ENCODE measurements around the gene BPIFB2. TPM values are rescaled to one million over a fixed set of nuclear protein-coding genes. Genes with fewer than 3 reads are reported as not detected.

BPIFB2 gene
- total and polyA plus RNA-seq, 2 donors (not counting 1 experiment from before 2014, with no cell fraction given): not detected

DNA sequence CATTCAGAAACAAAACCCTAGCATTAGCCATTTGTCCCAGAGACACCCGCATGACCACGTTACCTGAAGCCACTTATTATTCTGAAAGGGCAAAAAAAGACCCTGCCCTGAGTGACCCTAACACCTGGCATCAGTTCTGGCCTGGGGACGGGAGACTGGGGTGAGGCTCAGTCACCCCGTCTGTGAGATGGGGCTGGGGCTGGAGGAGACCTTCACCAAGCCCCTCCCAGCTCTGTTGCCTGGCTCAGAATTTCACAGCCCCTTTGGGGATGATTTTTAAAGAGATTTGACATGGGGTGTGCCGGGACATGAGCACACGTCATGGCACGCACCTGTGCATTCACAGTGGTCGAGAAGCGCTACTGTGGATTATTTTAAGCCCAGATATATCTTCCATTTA, 22.6 kb downstream of the BPIFB2 start:
- TF ChIP-seq EZH2 (IDR thresholded peaks at IDR 0.05; ENCODE audit: low read length, missing control alignments): no peak
- TF ChIP-seq, protein P1, sequence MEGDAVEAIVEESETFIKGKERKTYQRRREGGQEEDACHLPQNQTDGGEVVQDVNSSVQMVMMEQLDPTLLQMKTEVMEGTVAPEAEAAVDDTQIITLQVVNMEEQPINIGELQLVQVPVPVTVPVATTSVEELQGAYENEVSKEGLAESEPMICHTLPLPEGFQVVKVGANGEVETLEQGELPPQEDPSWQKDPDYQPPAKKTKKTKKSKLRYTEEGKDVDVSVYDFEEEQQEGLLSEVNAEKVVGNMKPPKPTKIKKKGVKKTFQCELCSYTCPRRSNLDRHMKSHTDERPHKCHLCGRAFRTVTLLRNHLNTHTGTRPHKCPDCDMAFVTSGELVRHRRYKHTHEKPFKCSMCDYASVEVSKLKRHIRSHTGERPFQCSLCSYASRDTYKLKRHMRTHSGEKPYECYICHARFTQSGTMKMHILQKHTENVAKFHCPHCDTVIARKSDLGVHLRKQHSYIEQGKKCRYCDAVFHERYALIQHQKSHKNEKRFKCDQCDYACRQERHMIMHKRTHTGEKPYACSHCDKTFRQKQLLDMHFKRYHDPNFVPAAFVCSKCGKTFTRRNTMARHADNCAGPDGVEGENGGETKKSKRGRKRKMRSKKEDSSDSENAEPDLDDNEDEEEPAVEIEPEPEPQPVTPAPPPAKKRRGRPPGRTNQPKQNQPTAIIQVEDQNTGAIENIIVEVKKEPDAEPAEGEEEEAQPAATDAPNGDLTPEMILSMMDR (conservative IDR thresholded peaks at IDR 0.05 in 1 of 2, IDR thresholded peaks at IDR 0.05 in 1 of 2; ENCODE audit: low read depth in 1 of 2, low read length in 2 of 2): no peak
- Histone ChIP-seq H3K4me2 (ENCODE audit: extremely low read depth, insufficient read depth, low read length) (no peak overlapping the region), H3K27ac (ENCODE audit: insufficient read depth, low read length) (no peak overlapping the region), H3K4me3 (replicated peaks in 1 of 4; ENCODE audit: control extremely low read depth in 1 of 4, insufficient read depth in 1 of 4, low read depth in 3 of 4, low read length in 4 of 4) (no peak overlapping the region), H4K20me1 (ENCODE audit: control insufficient read depth, extremely low read depth, insufficient read depth, low read length) (no peaks in the 10 kb centered on the region), H3K79me2 (ENCODE audit: control insufficient read depth, insufficient read depth, low read length) (no peaks in the 10 kb centered on the region), H3K27me3 (ENCODE audit: control insufficient read depth, insufficient read depth, low read length) (no peaks in the 10 kb centered on the region), H3K9ac (ENCODE audit: insufficient read depth, low read length) (no peak overlapping the region), H3K4me1 (ENCODE audit: control insufficient read depth, extremely low read depth, insufficient read depth, low read length) (no peaks in the 10 kb centered on the region), H2AFZ (ENCODE audit: low read length) (no peak overlapping the region), H3K9me3 (ENCODE audit: control insufficient read depth, insufficient read depth, low read depth, low read length) (no peaks in the 10 kb centered on the region), H3K36me3 (ENCODE audit: control insufficient read depth, insufficient read depth, low read length) (no peaks in the 10 kb centered on the region)
- DNase-seq (ENCODE audit: low read depth in 2 of 2): no peak

DNA sequence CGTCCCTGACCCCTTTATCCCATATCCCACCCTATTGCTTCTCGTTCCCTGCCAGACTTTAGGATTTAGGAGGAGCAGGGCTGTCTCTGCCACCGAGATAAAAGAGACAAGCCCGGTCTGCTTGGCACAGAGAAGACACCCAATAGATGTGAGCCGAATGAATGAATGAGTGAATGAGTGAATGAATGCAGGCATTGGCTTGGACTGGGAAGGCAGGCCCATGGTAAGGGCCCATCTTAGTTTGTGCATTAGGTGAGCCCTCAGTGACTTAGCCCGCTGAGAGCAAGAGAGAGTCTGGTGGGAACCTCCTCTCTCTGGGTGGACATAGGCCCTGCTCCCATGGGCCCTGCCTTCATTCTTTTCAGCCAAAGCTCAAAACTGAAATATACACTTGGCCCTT, 23.1 kb downstream of the BPIFB2 start:
- Histone ChIP-seq H3K36me3 (ENCODE audit: control insufficient read depth, insufficient read depth, low read length) (no peaks in the 10 kb centered on the region), H3K27me3 (ENCODE audit: control insufficient read depth, insufficient read depth, low read length) (no peaks in the 10 kb centered on the region), H3K9ac (ENCODE audit: insufficient read depth, low read length) (no peak overlapping the region), H3K27ac (ENCODE audit: insufficient read depth, low read length) (no peak overlapping the region), H3K4me2 (ENCODE audit: extremely low read depth, insufficient read depth, low read length) (no peak overlapping the region), H3K4me1 (ENCODE audit: control insufficient read depth, extremely low read depth, insufficient read depth, low read length) (no peaks in the 10 kb centered on the region), H3K9me3 (ENCODE audit: control insufficient read depth, insufficient read depth, low read depth, low read length) (no peaks in the 10 kb centered on the region), H2AFZ (ENCODE audit: low read length) (no peak overlapping the region), H3K4me3 (replicated peaks in 1 of 4; ENCODE audit: control extremely low read depth in 1 of 4, insufficient read depth in 1 of 4, low read depth in 3 of 4, low read length in 4 of 4) (no peak overlapping the region), H4K20me1 (ENCODE audit: control insufficient read depth, extremely low read depth, insufficient read depth, low read length) (no peaks in the 10 kb centered on the region), H3K79me2 (ENCODE audit: control insufficient read depth, insufficient read depth, low read length) (no peaks in the 10 kb centered on the region)
- TF ChIP-seq, protein P1 (conservative IDR thresholded peaks at IDR 0.05 in 1 of 2, IDR thresholded peaks at IDR 0.05 in 1 of 2; ENCODE audit: low read depth in 1 of 2, low read length in 2 of 2): no peak
- no peak for TF ChIP-seq EZH2 (IDR thresholded peaks at IDR 0.05; ENCODE audit: low read length, missing control alignments)
- no peak for DNase-seq (ENCODE audit: low read depth in 2 of 2)

DNA sequence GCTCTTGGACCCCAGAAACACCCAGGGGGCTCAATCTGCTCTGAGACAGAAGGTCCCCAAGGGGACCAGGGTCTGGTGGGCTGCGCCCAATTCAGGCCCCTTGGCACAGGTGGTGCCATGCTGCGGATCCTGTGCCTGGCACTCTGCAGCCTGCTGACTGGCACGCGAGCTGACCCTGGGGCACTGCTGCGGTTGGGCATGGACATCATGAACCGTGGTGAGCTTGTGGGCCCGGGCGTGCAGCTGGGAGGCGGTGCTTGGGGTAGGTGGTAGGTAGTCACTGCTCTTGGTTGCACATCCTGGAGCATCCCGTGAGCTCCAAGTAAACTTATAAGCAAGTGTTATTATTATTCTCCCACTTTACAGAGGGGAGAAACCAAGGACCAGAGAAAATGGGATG, 24.0 kb downstream of the BPIFB2 start, which contains the start of gene BPIFB6:
Gene BPIFB6 (plus strand): TSS at position 118 of the 400 bp plus-strand sequence. CDS start 0 bp downstream, at position 118.
- Histone ChIP-seq H3K9ac (ENCODE audit: insufficient read depth, low read length) (no peak within 1 kb of the TSS), H3K36me3 (ENCODE audit: control insufficient read depth, insufficient read depth, low read length) (no peaks in the 10 kb centered on the region), H3K9me3 (ENCODE audit: control insufficient read depth, insufficient read depth, low read depth, low read length) (no peaks in the 10 kb centered on the region), H4K20me1 (ENCODE audit: control insufficient read depth, extremely low read depth, insufficient read depth, low read length) (no peaks in the 10 kb centered on the region), H2AFZ (ENCODE audit: low read length) (no peak within 1 kb of the TSS), H3K27ac (ENCODE audit: insufficient read depth, low read length) (no peak within 1 kb of the TSS), H3K4me1 (ENCODE audit: control insufficient read depth, extremely low read depth, insufficient read depth, low read length) (no peaks in the 10 kb centered on the region), H3K79me2 (ENCODE audit: control insufficient read depth, insufficient read depth, low read length) (no peaks in the 10 kb centered on the region), H3K4me2 (ENCODE audit: extremely low read depth, insufficient read depth, low read length) (no peak within 1 kb of the TSS), H3K27me3 (ENCODE audit: control insufficient read depth, insufficient read depth, low read length) (no peaks in the 10 kb centered on the region), H3K4me3 (replicated peaks in 1 of 4; ENCODE audit: control extremely low read depth in 1 of 4, insufficient read depth in 1 of 4, low read depth in 3 of 4, low read length in 4 of 4) (no peak within 1 kb of the TSS)
- TF ChIP-seq, protein P1 (conservative IDR thresholded peaks at IDR 0.05 in 1 of 2, IDR thresholded peaks at IDR 0.05 in 1 of 2; ENCODE audit: low read depth in 1 of 2, low read length in 2 of 2): no peak
- no peak for TF ChIP-seq EZH2 (IDR thresholded peaks at IDR 0.05; ENCODE audit: low read length, missing control alignments)
- no peak for DNase-seq (ENCODE audit: low read depth in 2 of 2)

Data from fibroblast of lung (primary cell).